ENCODE measurements around the gene ANKRD18B.
"Not testable (repeated sequence)": the region's sequence is repeated elsewhere in the genome, so short reads cannot be mapped to it uniquely, and the experiment has no call there.

GRCh38 chr9:33604249-33604648 is 80.2 kb downstream of the ANKRD18B start:
- peak; percentile 29; the same call in 1 of the 2 replicates for TF ChIP-seq CTCF (conservative IDR thresholded peaks at IDR 0.05; ENCODE audit: low read depth, low read length)
- TF ChIP-seq EZH2phosphoT487 (IDR thresholded peaks at IDR 0.05; ENCODE audit: borderline replicate concordance, low read length); EZH2 (IDR thresholded peaks at IDR 0.05; ENCODE audit: low read length, unreplicated experiment): not testable (repeated sequence)
